Measurements from ENCODE around the gene RGPD4.

DNA sequence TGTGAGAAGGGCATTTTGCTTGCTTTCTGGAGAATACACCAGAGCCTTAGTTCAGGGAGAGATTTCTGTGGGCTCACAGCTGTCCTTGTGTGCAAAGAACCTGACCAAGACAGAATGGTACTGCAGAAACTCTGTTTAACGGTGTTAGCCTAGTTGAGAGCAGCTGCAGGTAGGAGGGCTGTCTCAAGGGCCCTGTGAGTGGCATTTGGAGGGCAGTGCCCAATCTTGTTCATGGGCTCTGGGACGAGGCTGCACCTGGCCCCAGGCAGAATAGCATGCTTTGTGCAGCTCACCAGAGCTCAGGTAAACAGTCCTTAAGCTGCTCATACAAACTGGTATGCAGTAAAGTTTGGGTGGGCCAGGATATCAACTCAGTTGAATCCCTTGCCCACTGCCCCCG, 16.9 kb upstream of the RGPD4 start:
- TF ChIP-seq POLR2A (IDR thresholded peaks at IDR 0.05) (no peak), POLR2AphosphoS5 (IDR thresholded peaks at IDR 0.05) (no peak), EP300 (IDR thresholded peaks at IDR 0.05) (no peak)
- TF ChIP-seq, protein P1, sequence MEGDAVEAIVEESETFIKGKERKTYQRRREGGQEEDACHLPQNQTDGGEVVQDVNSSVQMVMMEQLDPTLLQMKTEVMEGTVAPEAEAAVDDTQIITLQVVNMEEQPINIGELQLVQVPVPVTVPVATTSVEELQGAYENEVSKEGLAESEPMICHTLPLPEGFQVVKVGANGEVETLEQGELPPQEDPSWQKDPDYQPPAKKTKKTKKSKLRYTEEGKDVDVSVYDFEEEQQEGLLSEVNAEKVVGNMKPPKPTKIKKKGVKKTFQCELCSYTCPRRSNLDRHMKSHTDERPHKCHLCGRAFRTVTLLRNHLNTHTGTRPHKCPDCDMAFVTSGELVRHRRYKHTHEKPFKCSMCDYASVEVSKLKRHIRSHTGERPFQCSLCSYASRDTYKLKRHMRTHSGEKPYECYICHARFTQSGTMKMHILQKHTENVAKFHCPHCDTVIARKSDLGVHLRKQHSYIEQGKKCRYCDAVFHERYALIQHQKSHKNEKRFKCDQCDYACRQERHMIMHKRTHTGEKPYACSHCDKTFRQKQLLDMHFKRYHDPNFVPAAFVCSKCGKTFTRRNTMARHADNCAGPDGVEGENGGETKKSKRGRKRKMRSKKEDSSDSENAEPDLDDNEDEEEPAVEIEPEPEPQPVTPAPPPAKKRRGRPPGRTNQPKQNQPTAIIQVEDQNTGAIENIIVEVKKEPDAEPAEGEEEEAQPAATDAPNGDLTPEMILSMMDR (IDR thresholded peaks at IDR 0.05) = no peak
